Measurements from ENCODE around the gene SPG7.

The SPG7 gene

DNA sequence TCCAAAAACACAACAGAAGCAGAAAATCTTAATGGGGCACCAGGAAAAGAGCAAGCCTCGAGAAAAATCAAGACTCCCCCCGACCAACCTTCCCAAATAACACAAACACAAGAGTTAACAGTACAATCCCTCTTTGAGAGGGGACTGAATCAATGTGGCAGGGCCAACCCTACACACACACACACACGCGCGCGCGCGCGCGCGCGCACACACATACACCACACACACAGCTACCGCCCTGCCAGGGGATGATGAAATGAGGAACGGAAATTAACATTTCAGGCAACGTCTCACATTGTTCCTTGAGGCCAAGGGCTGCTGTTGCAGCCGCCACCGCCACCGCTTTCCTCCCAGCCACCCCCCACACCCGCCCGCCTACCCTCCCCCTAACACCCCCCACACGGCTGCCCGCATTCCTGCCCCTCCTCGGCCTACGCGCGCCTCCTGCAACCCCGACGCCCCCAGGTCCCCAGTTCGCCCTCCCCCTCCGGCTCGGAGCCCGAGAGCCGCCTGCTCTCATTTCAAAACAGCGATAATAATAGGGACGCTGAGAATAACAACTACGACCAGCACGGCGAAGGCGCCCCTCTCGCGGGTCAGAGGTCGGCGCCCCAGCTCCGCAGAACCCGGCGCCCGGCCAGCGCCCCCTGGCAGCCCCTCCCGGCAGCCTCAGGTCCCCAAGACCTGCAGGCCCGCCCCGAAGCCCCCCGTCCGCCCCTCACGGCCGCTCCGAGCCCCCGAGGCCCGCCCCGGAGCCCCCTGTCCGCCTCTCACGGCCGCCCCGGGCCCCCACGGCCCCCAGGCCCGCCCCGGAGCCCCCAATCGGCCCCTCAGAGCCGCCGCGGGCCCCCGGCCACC lies 18.9 kb upstream of the SPG7 start:
- DNase-seq = peak; percentile 80

DNA sequence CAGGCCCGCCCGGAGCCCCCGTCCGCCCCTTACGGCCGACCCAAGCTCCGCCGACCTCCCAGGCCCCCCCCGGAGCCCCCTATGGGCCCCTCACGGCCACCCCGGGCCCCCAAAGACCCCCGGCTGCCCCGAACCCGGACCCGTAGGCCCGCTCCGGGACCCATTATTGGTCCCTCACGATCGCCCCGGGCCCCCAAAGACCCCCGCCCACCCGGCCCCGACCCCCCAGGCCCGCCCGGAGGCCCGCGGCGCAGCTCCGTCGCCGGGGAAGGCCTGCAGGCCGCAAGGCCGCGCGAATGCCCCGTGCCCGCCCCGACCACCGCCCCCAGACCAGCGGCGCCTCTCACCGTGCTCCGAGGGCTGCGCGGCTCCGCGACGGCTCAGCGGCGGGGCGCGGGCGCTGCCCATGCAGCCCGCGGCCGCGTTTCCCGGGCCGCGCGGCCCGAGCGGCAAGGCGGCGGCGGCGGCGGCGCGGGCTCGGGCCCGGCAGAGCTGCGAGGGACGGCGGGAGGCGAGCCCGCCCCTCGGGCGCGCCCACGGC lies 18.2 kb upstream of the SPG7 start:
- no peak for DNase-seq

DNA sequence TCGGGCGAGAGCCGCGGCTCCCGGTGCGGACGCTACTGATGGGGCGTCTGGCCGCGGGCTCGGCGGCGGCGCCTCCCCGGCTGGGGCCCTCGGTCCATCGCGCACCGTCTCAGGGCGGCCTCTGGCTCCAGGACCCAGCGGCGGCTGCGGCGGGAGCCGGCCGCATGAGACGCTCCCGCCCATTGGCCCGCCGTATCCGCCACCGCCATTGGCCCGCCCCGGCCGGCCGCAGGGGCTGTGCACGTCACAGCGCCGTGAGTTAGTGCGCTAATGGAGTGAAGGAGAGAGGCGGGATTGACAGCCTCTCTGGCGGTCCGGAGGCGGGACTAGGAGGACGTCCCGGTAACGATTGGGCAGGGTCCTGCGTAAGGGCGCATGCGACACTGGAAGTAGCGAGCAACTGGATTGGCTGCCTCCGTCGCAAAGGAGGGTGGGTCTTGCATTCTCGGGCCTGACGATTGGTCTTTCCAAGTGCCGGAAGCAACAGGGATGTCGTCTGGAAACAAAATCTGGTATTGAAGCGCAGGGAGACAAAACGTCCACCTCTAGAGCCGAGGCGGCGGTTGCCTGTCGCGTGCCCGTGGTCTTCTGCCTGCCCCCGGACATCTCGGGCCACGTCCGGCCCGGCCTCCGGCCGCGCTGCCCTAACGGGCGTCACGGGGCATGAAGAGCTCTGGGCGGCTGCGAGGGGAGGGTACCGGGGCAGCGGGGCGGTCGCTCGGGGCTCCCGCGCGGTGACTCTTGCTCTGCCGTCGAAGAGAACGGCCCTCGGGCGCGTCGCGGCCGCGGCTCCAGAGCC lies 17.6 kb upstream of the SPG7 start, which contains the start of gene ANKRD11:
Gene ANKRD11, minus strand, starts transcription at position 123 of the 799 bp plus-strand sequence. CDS start 173,542 bp downstream, outside the sequence.
- DNase-seq = peak; percentile 99

DNA sequence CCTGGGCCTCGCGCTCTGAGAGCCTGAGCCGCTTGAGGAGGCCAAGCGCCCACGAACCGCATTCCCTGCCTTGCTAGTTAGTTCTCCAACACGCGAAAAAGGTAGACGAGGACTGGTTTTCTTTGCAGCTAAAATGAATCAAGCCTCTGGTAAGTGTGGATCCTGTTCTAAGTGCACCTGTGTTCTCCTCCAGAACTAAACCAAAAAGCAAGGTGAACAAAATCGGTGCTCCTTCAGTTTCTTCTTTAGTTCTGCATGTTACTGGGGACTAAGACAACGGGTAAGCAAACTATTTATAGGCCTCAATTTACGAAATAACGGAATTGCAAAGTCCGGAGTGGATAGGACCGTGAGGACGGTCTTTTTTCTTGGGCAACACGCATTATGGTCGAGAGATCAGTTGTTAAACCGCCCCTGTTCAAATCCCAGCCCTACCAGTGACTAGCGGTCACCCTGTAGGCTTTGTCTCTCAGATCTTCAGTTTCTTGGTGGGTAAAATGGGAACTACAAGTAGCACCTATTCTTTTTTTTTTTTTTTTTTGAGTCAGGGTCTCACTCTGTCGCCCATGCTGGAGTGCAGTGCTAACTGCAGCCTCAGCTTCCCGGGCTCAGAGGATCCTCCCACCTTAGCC lies 16.8 kb upstream of the SPG7 start:
- DNase-seq = peak; percentile 51

DNA sequence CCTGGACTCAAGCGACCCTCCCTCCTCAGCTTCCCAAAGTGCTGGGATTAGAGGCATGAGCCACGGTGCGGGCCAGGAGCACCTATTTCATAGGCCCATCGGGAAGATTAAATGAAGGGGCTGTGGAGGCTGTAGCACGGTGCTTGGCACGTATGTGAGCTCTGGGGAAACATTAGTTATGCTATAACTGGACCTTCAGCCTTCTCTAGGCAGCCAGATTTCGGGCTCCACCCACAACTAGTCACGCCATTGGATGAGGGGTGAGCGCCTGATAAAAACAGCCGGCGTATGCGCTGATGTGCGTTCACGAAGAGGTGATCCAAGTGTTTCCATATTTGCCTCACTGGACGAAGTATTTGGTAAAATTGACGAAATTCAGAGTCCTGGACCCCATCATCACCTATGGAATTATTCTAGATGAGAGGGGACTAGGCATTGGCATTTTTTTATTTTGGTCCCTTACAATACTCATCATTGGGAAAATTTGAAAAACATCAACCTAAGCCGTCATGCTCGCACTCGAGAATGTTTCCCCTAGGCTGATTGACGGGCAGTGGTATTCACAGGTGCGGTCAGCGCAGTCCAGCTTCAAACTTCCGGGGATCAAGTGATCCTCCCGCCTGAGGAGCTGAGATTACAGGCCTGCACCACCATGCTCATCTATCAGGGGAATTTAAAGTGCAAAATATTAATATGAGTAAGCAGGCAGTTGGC lies 16.1 kb upstream of the SPG7 start:
- no peak for DNase-seq

DNA sequence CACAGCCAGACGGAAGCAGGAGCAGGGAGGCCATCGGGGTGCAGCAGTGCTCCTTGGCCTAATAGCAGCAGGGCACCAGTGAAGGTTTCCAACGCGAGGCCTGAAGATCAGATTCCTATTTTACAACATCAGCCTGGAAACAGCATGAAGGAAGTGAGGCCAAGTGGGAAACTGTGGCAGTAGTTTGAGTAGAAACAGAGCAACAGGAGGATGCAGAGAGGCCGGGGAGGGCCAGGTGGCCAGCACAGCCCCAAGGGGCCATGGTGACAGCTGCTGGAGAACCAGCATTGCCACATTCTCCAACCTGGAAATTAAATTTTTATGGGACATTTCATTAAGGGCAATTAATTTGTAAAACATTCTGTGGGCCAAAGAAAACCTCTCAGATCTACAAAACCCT lies 14.4 kb upstream of the SPG7 start:
- DNase-seq = no peak

DNA sequence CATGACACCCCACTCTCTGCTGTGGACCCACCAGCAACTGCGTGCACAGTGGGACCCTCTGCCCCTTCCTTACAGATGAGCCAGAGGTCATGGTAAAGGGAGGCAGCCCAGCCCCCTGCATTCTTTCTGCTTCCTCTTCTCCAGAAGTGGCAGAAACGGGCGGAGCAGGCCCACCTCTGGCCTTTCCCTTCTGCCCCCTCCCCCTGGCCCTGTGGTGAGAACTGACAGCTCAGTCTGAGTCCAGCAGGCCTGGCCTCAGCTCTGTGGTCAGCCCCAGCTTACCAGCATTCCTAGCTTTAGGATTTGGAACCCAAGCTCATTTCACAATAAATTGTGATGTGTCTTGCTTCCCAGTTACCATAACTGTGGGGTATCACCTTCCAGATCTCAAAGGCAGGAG lies 13.1 kb upstream of the SPG7 start:
- no peak for DNase-seq

DNA sequence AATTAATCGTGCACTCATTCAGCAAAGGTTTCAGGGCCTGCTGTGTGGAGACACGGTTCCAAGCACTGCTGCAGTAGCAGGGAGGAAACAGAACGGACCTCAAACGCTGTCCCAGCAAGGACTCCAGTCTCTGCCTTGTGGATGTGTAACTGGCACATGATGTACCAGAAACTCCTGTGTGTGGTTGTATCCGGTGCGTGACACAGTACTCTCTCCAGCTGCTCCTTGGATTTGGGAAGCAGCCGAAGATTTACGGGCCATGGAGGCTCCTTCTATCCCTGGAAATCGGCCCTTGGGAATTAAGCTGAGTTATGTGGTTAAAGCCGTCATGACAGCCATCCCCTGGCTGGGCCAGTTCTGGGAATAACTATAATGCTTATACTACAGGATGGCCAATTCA lies 9.4 kb upstream of the SPG7 start:
- no peak for DNase-seq

DNA sequence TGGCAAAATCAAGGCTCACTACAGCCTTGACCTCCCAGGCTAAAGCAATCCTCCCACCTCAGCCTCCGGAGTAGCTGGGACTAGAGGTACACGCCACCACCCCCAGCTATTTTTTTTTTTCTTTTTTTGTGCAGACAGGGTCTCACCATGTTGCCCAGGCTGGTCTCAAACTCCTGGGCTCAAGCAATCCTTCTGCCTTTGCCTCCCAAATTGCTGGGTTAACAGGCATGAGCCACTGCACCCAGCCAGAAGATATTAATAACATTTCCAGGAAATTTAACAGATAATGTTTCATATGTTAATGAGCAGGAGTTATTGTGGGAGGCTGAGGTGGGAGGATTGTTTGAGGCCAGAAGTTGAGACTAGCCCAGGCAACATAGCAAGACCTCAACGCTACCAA lies 8.4 kb upstream of the SPG7 start:
- DNase-seq = no peak

DNA sequence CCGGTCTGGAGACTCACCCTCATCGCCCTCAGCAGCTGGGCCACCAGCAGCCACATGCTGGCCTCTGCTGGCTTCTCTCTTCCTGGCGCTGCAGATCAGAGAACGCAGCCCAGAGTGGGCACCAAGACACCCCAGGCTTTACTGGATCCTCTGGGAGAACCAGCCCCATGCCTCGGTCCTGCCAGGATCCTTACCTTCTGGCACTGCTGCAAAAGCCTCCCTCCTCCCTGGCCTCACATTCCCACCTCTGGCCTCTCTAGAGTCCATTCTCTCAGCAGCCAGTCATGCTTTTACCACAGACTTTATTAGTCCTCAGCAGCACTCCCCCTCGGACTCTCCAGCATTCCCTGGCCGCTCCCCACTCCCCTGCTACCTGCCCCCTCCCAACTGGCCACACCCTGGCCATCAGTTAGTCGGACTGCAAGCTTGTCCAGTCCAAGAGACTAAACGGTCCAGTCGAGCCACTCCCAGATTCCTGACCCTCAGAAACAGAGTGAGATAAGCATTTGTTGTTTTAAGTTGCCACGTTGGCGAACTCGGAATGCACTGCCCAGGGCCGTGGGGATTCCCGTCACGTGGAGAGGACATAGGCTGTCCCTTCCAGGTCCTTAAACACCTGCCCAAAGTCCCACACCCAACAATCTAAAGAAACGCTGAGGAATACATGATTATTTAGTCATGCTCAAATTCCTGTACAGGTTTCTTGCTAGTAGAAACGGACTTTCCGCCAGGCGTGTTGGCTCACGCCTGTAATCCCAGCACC lies 5.9 kb upstream of the SPG7 start:
- DNase-seq = no peak

DNA sequence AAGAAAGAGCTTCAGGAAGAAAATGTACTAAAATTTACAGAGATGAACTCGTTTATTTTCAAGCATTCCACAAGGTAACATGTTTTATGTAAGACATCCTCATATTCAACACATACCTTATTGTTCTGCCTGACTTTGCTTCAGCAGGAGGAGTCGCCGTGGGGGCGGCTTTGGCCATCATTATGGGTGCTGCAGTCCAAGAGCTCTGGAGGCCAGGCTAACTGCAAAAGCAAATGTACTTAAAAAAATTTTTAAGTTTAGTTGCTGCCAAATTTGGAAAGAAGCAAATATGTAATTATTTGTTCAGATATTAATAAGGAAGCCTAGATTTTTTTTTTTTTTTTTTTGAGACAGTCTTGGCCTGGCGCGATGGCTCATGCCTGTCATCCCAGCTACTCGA lies 4.1 kb upstream of the SPG7 start:
- no peak for DNase-seq

DNA sequence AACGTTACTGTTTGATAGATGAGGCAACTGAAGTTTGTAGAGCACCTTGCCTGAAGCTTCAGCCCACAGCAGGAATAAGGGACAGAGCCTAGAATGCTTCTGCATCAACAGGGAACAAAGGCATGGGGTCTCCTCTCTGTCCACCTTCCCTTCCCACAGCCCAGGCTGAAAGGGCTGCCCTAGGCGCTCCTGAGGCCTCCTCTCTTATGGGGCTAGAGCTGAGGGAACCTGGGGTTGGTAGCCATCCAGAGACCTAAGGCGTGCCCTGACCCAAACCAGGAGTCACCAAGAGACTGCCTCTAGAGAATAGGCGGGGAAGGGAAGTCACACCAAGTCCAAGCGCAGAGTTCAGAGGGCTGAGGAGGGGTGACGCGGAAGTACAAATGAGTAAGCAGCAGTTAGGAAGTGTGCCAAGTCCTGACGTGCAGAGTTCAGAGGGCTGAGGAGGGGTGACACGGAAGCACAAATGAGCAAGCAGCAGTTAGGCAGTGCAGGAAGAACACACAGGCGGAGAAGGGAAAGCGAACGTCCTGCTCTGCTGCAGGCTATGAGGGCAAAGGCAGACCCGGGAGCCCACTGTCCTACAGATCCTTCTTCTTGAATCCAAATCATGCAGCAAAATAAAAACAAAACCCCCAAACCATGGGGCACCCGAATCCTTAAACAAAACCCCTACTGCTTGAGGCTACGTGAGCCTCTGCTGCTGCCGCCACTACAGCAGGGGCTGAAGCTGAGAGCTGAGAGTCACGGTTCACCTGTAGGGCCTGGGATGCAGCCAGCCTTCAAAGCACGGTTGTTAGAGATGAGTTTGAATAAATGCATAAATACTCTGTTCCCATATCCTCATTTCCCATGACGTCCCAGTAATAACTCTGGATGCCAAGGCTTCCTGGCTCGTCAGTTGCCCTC lies 2.7 kb upstream of the SPG7 start:
- DNase-seq = peak; percentile 9

DNA sequence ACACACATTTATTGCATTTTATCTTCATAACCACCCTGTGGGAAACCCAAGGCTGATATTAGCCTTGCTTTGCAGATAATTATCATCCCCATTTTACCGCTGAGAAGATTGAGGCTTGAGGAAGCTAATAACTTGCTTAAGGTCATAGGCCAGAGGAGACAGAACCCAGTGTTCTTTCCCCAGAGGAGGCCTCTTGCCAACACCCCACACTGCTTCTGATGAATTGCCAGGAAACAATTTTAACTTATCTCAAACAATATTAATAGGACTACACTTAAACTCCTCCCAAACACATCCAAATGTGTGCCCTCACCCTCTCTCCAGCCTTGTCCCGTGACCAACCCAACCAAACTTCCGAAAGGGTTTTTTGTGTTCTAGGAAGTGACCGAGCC lies 2.1 kb upstream of the SPG7 start:
- DNase-seq = no peak

DNA sequence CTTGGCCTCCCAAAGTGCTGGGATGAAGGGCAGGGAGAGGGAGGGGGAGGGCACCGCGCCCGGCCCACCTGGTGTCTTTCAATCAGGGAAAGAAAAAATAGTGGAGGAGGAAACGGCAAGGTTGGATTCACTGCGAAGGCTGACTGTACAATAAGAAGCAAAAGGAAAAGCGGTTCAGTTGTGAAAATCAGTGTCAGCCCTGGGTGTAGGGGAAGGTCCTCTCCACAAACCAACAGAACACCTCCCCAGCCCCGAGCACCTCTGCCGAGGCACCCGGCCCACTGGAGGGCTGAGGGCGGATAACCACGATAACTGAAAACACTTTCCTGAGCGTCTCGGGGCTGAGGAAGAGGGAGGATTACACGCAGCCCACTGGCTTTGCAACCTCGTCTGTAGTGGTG lies 1.4 kb upstream of the SPG7 start:
- DNase-seq = no peak

DNA sequence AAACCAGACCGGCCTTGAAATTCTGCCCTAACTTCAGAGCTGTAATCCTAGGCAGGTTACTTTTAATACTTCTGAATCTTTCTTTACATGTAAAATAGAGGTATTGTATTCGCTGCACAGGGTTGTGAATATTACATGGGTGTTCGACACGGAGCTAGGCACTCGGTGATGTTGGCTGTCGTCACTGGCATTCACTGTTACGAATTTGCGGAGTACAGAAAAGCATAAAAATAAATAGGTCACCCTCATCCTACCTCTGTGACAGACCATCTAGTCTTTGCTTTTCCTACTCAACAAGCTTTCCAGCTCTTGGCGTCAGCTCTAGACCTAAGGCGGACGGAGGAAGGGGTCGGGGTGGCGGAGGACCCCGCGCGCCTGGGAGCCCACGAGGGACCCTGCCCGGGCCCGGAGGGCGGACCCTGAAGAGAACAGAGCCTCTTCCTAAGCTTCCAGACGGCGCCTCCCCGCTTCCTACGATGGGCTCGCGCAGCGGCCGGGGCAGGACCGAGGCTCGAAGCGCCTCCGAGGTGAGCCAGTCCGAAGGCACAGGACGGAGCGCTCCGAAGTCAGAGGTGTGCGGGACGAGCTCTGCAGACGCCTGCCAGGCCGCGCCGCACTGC lies 879 bp upstream of the SPG7 start:
- no peak for DNase-seq

DNA sequence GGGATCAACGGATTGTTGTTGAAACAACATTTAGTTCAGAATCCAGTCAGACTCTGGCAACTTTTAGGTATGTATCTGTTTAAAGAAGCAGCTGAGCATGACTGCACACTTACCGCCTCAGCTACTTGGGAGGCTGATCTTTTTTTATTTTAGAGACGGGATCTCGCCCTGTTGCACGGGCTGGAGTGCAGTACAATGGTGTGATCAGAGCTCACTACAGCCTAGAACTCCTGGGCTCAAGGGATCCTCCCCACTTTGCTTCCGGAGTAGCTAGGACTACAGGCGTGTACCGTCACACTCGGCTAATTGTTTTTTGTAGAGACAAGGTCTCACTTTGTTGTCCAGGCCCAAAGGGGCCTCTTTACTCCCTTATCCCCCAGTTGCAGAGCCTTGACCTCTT lies 2.3 kb downstream of the SPG7 start:
- no peak for DNase-seq

DNA sequence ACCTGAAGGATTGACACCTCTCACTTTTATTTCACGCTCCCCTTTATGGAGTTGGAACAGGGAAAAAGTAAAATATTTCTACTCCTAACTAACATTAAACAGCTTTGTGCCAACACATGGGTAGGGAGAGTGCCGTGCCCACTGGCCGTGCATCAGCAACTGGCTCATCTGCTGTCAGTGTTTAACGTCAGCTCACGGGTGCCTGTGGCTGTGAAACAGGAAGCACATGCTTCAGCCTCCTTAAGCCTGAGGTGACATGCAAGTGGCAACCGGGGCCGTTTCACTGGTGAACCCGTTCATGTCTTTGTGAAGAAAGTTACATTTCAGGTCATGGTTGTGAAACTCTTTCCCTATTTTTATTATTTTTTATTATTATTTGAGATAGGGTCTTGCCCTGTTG lies 3.2 kb downstream of the SPG7 start:
- no peak for DNase-seq

DNA sequence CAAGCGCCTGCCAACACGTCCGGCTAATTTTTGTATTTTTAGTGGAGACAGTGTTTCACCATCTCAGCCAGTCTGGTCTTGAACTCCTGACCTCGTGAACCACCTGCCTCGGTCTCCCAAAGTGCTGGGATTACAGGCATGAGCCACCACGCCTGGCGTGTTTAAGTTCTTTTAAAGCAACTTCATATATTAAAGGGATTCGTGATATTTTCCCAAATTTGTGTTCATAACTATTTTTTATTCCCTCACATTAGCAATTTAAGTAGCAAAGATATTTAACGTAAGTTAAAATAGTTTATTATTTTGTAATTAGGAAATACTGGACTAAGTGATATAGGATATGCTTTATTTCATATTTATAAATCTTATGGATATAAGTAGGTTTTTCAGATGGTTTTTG lies 4.2 kb downstream of the SPG7 start:
- no peak for DNase-seq

DNA sequence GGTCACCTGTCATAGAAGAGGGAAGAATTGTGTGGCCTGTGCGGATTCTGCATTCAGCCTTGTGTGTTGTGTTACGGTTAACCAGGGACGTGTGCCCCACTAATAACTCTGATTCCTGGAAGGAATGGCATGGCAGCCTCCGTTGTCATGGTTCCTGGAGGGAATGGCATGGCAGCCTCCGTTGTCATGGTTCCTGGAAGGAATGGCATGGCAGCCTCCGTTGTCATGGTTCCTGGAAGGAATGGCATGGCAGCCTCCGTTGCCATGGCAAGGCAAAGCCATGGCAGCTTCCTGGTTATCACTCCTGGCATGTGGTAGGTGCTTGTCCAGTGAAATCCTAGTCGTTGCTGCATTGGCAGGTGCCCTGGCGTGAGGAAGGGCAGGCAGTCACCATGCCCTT lies 8.9 kb downstream of the SPG7 start:
- no peak for DNase-seq

DNA sequence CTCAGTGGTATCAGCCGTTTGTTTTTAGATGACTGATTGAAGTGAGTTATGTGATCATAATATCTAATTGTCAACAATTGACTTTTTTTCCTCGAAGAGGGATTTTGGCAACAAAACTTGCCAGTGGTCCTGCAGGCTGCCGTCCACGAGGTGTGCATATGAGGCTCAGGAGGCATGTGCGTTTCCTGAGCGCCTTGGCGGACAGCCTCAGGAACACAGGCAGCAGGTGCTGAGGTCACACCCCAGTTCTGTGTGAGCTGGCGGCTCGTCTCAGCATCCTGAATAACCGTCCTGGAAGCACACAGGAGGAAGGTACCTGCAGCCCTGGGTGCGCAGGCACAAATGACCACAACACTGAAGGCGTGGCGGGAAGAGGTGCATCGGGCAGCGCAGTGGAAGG lies 11.7 kb downstream of the SPG7 start:
- DNase-seq = no peak

Data from retina (tissue), 1 donor.